Measurements from ENCODE around the gene UGT3A2.

DNA sequence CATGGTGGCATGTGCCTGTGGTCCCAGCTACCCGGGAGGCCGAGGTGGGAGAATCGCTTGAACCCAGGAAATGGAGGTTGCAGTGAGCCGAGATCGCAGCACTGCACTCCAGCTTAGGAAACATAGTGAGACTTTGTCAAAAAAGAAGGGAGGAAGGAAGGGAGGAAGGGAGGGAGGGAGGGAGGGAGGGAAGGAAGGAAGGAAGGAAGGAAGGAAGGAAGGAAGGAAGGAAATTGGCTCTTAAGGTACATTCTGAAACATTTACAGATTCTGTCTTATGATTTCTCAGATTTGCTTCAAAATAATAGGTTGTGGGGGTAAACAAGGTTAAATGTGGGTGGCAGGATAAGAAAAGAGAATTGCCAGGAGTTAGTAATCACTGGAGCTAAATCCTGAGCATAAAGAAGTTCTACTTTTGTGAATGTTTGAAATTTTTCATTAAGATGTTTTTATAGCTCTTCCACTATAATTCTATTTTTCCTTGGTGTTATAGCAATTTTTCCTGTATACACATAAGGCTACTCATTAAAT lies 2.1 kb upstream of the UGT3A2 start:
- TF ChIP-seq, protein P1, sequence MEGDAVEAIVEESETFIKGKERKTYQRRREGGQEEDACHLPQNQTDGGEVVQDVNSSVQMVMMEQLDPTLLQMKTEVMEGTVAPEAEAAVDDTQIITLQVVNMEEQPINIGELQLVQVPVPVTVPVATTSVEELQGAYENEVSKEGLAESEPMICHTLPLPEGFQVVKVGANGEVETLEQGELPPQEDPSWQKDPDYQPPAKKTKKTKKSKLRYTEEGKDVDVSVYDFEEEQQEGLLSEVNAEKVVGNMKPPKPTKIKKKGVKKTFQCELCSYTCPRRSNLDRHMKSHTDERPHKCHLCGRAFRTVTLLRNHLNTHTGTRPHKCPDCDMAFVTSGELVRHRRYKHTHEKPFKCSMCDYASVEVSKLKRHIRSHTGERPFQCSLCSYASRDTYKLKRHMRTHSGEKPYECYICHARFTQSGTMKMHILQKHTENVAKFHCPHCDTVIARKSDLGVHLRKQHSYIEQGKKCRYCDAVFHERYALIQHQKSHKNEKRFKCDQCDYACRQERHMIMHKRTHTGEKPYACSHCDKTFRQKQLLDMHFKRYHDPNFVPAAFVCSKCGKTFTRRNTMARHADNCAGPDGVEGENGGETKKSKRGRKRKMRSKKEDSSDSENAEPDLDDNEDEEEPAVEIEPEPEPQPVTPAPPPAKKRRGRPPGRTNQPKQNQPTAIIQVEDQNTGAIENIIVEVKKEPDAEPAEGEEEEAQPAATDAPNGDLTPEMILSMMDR (conservative IDR thresholded peaks at IDR 0.05; ENCODE audit: low read depth, low read length): no peak
- no peak for TF ChIP-seq EZH2 (IDR thresholded peaks at IDR 0.05; ENCODE audit: borderline replicate concordance, low read depth, low read length, poor library complexity, severe bottlenecking)

Measured in A673 (cell line).